Spinal cord (tissue), 10 donors: Measurements from ENCODE around the gene INPP4B. TPM values are rescaled to one million over a fixed set of nuclear protein-coding genes. Genes with fewer than 3 reads are reported as not detected.

Experiments used
- DNase-seq, 6 donors: peaks; one replicate each; pipeline versions ENCODE4 v3.0.0 to v3.0.0-alpha.2; 2013 to 2015; ENCODE audit warnings: low spot score in 6 of 6, low read depth in 4 of 6
- H3K27ac ChIP-seq: one replicate; pipeline ENCODE4 v1.5.1; 2013; ENCODE audit warnings: low read depth, low read length, control low read depth
- H3K27me3 ChIP-seq: one replicate; pipeline ENCODE4 v1.6.1; 2013; ENCODE audit warnings: low read length; ENCODE audit not compliant: control insufficient read depth, insufficient read depth
- H3K36me3 ChIP-seq: one replicate; pipeline ENCODE4 v1.6.1; 2013; ENCODE audit warnings: low read length; ENCODE audit not compliant: control insufficient read depth, insufficient read depth
- H3K4me1 ChIP-seq: one replicate; pipeline ENCODE4 v1.6.1; 2013; ENCODE audit warnings: low read length; ENCODE audit not compliant: control insufficient read depth, insufficient read depth
- H3K4me3 ChIP-seq: one replicate; pipeline ENCODE4 v1.5.1; 2013; ENCODE audit warnings: low read depth, low read length, control low read depth
- H3K9me3 ChIP-seq: one replicate; pipeline ENCODE4 v1.6.1; 2013; ENCODE audit warnings: low read length; ENCODE audit not compliant: control insufficient read depth, insufficient read depth
- WGBS: methylation state at CpG from one replicate; pipeline ENCODE4 v1.1.5; 2013; ENCODE audit warnings: missing lambda C conversion rate; ENCODE audit not compliant: insufficient coverage; 5-methylcytosine and 5-hydroxymethylcytosine counted together
- polyA plus RNA-seq, 2 donors: library from polyadenylated mRNA; unstranded; fragments of 120-200 nt; gene quantifications; one replicate each; pipeline ENCODE4 v1.2.1, GENCODE V29; 2013; ENCODE audit not compliant: insufficient read length in 2 of 2
- total RNA-seq, 2 donors: library from RNA; depleted of rRNA in 1 of 2; stranded (reverse); fragments of 120-200 nt in 1 of 2; fragments of >200 nt in 1 of 2; gene quantifications; one replicate each; pipeline versions ENCODE4 v1.2.3 to v1.2.4, GENCODE V29; 2013 to 2014
- donor health status: healthy.

The INPP4B gene
- total and polyA plus RNA-seq, 4 donors, result 5.7 to 29.4 (median 14.5) TPM

DNA sequence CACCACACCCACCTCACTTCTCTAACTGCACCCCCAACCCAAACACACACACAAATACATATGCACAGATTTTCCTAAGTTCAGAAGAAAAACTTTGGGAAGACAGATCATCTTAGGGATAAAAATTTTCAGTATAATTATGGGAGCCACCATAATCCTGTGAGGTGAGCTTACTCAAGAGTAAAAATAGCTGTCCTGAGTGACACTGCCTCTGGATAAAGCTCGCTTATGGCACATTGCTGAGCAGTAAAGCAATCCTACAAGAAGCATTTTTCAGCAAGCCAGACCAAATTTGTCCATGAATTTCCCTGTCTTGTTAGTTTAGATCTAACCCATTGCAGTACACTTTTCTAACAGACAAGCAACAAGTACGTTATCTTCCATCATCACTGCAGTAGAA lies 83.8 kb downstream of the INPP4B start:
- H3K36me3 ChIP-seq, result no peaks in the 10 kb centered on the region
- no peaks in the 10 kb centered on the region for H3K9me3 ChIP-seq
- 100% methylated on average over 1 of the region's 2 CpGs for WGBS
- no peaks in the 10 kb centered on the region for H3K4me1 ChIP-seq
- H3K27me3 ChIP-seq, result no peaks in the 10 kb centered on the region
- H3K4me3 ChIP-seq, result no peak overlapping the region
- H3K27ac ChIP-seq, result no peak overlapping the region
- DNase-seq, result no peak

- DNase-seq, result peak in 4 of 6 donors; percentile 6 to 52 (median 14)
- no peaks in the 10 kb centered on the region for H3K4me1 ChIP-seq
- WGBS, result 20% methylated on average over 3 of the region's 6 CpGs
- no peaks in the 10 kb centered on the region for H3K36me3 ChIP-seq
- H3K9me3 ChIP-seq, result peaks cover 2% of the 10 kb centered on the region
- no peaks in the 10 kb centered on the region for H3K27me3 ChIP-seq
- H3K4me3 ChIP-seq, result no peak overlapping the region
- H3K27ac ChIP-seq, result peak overlapping the region; percentile 54
Measured at GRCh38 chr4:142752202-142752786, 93.8 kb downstream of the INPP4B start.

- Histone ChIP-seq H3K4me3 (no peak overlapping the region), H3K36me3 (no peaks in the 10 kb centered on the region), H3K9me3 (peaks cover 2% of the 10 kb centered on the region), H3K27ac (no peak overlapping the region), H3K4me1 (no peaks in the 10 kb centered on the region), H3K27me3 (no peaks in the 10 kb centered on the region)
- DNase-seq, result no peak
Measured at GRCh38 chr4:142743121-142743825, 102.8 kb downstream of the INPP4B start.

DNA sequence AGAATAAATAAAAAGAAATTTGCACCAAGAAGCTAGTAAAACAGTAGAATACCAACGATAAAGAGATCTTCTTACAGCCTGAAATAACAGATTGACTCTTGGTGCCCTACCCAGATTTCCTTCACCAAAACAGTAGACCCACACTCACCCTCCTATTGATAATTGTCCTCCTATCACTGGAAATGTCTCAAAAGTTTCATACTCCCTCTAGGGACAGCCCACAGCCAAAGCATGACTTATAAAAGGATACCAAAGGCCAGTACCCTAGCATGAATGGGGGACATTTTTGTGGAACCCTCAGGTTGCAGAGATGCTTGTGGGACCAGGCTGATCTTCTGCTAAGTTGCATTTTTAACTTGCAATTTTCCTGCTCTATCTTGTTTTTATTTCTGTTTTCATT lies 104.1 kb downstream of the INPP4B start:
- Histone ChIP-seq H3K4me1 (no peaks in the 10 kb centered on the region), H3K27ac (no peak overlapping the region), H3K36me3 (no peaks in the 10 kb centered on the region), H3K4me3 (no peak overlapping the region), H3K27me3 (no peaks in the 10 kb centered on the region), H3K9me3 (no peaks in the 10 kb centered on the region)
- no peak for DNase-seq
- WGBS, result no CpG with 5 or more reads among the region's 1 CpG

DNA sequence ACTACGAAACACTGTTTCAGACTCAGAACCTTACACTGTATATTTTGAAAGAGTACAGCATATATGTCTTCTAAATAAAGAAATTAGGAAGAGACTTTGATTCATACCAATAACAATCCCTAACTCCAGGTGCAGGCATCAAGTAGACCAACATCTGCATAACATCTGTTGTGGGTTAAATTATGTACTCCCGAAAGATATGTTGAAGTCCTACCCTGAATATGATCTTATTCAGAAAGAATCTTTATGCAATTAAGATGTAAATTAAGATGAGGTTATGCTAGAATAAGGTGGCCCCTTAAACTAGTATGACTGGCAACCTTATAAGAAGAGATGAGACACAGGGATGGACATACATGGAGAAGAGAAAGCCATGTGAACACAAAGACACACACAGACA lies 117.9 kb downstream of the INPP4B start:
- no CpG with 5 or more reads among the region's 2 CpGs for WGBS
- Histone ChIP-seq H3K27me3 (no peaks in the 10 kb centered on the region), H3K27ac (no peak overlapping the region), H3K4me1 (no peaks in the 10 kb centered on the region), H3K9me3 (no peaks in the 10 kb centered on the region), H3K4me3 (no peak overlapping the region), H3K36me3 (no peaks in the 10 kb centered on the region)
- DNase-seq, result no peak

DNA sequence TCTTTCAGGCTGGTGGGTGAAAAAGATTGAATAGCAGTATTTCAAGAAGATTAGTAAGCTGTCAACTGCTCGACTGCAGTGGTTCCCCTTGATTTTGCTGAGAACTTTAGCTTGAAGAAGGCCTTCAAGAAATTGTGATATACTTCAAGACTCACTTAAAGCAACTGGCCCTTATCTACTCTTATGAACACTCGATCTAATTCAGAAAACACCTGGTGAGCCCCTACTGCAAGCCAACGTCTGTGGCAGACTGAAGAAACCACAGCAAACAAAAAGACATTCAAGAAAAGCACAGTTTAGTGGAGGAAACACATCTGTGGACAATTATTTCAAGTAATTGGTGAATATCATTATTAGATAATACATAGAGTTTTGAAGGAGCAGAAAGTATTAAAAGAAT lies 119.0 kb downstream of the INPP4B start:
- Histone ChIP-seq H3K4me1 (no peaks in the 10 kb centered on the region), H3K27me3 (no peaks in the 10 kb centered on the region), H3K27ac (no peak overlapping the region), H3K36me3 (no peaks in the 10 kb centered on the region), H3K4me3 (no peak overlapping the region), H3K9me3 (no peaks in the 10 kb centered on the region)
- no peak for DNase-seq
- 50% methylated on average over 1 of the region's 3 CpGs for WGBS

GRCh38 chr4:142725886-142726285 lies 120.2 kb downstream of the INPP4B start:
- DNase-seq, result peak in 1 of 6 donors; percentile 30
- Histone ChIP-seq H3K27ac (no peak overlapping the region), H3K4me3 (no peak overlapping the region), H3K4me1 (no peaks in the 10 kb centered on the region), H3K9me3 (no peaks in the 10 kb centered on the region), H3K27me3 (no peaks in the 10 kb centered on the region), H3K36me3 (no peaks in the 10 kb centered on the region)
- WGBS, result 40% methylated on average over 1 of the region's 2 CpGs

DNA sequence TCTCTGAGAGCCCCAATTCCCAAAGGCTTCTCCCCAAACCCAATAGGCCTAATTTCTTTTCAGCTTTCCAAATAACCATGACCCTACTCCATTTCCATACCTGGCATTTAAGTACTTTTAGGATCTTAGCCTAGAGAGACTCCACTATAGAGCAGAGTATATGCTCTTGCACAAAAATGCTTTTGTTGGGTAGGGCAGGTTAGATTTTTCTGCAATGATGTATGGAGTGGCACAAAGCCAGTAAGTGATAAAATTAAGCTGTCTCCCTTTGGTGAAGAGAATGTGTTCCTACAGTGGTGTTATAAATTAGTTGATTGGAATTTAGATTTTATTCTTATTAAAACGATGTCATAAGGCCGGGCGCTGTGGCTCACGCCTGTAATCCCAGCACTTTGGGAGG lies 124.9 kb downstream of the INPP4B start:
- 100% methylated on average over 1 of the region's 4 CpGs for WGBS
- peak in 1 of 6 donors; percentile 3 for DNase-seq

DNA sequence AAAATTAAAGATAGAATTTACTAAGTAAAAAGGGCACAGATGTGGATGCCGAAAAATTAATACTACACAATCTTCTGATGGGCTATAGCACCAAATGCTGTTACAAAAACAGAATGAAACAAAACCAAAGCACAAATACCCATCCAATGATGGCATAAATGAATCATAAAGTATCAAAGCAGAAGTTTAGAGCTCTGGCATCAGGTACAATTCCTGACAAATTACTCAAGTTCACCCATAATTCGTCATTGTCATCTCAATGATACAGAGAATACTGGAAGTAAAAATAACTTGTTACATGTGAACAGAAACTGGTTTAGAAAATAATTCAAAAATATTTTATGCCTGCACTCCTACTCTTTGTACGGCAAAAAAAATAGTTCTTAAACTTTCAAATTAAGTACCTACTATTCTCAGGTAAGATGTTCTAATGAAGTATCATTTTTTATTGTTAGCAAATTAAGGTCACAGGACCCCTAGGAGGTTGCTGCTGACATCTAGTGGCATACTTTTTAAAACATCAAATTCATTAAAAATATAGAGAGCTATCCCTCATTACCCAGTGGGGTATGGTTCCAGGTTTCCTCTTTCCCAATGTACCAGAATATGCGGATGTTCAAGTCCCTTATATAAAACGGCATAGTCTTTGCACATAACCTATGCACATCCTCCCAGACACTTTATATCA lies 126.1 kb downstream of the INPP4B start:
- Histone ChIP-seq H3K27ac (no peak overlapping the region), H3K4me3 (no peak overlapping the region), H3K36me3 (no peaks in the 10 kb centered on the region), H3K9me3 (no peaks in the 10 kb centered on the region), H3K27me3 (no peaks in the 10 kb centered on the region), H3K4me1 (no peaks in the 10 kb centered on the region)
- DNase-seq, result peak in 2 of 6 donors; percentile 33 to 43
- WGBS, result 80% methylated on average over 2 of the region's 5 CpGs

More for the DNA sequence above, 124.9 kb downstream of the INPP4B start:
- H3K36me3 ChIP-seq, result no peaks in the 10 kb centered on the region
- H3K27ac ChIP-seq, result no peak overlapping the region
- H3K4me3 ChIP-seq, result no peak overlapping the region
- H3K27me3 ChIP-seq, result no peaks in the 10 kb centered on the region
- no peaks in the 10 kb centered on the region for H3K9me3 ChIP-seq
- H3K4me1 ChIP-seq, result no peaks in the 10 kb centered on the region

DNA sequence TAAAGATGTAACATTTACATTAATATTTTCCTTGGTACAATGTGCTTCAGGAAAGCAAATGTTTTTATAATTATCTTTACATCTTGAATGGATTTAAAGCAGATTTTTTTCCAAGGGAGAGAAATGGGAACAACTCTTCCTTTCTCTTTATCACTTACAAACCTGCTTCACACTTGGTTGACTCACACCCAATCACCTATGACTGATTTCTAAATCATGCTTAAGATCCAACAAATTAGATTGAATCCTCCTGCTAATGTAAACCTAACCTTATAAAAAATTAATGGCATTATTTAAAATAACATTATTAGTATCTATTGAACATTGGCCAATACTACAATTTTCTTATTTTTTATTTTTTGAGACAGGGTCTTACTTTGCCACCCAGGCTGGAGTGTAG lies 127.1 kb downstream of the INPP4B start:
- Histone ChIP-seq H3K27me3 (no peaks in the 10 kb centered on the region), H3K4me3 (no peak overlapping the region), H3K36me3 (no peaks in the 10 kb centered on the region), H3K4me1 (no peaks in the 10 kb centered on the region), H3K9me3 (no peaks in the 10 kb centered on the region), H3K27ac (no peak overlapping the region)
- no peak for DNase-seq
